Smooth muscle cell (in vitro differentiated cells): Measurements from ENCODE around the gene SLC35G1. TPM values are rescaled to one million over a fixed set of nuclear protein-coding genes. Genes with fewer than 3 reads are reported as not detected.

Source experiments
- DNase-seq: peaks from one replicate; lab custom pipeline; 2025; ENCODE audit not compliant: unreplicated experiment; lab: John Stamatoyannopoulos, UW
- H2AFZ ChIP-seq: fragments of 200-600 bp; sonication (generic); 2 replicates; pipeline ENCODE4 v1.6.0; 2016; ENCODE audit warnings: antibody characterized with exemption, low read depth, mild to moderate bottlenecking
- H3F3A ChIP-seq: fragments of 200-600 bp; sonication (generic); 2 replicates; pipeline ENCODE4 v1.6.0; 2017; ENCODE audit warnings: antibody characterized with exemption, low read depth
- H3K27ac ChIP-seq: fragments of 200-600 bp; sonication (generic); 2 replicates; pipeline ENCODE4 v1.5.1; 2016; ENCODE audit warnings: low read depth, mild to moderate bottlenecking
- H3K27me3 ChIP-seq: fragments of 200-600 bp; sonication (generic); 2 replicates; pipeline ENCODE4 v1.6.1; 2016; ENCODE audit warnings: low read depth, mild to moderate bottlenecking
- H3K36me3 ChIP-seq: fragments of 200-600 bp; sonication (generic); 2 replicates; pipeline ENCODE4 v1.5.1; 2016; ENCODE audit warnings: low read depth
- H3K4me1 ChIP-seq: fragments of 200-600 bp; sonication (generic); 2 replicates; pipeline ENCODE4 v1.5.1; 2016; ENCODE audit warnings: low read depth
- H3K4me2 ChIP-seq: fragments of 200-600 bp; sonication (generic); 2 replicates; pipeline ENCODE4 v1.6.0; 2016; ENCODE audit warnings: mild to moderate bottlenecking
- H3K4me3 ChIP-seq: fragments of 200-600 bp; sonication (generic); 2 replicates; pipeline ENCODE4 v1.5.1; 2016; ENCODE audit warnings: mild to moderate bottlenecking
- H3K79me2 ChIP-seq: fragments of 200-600 bp; sonication (generic); 2 replicates; pipeline ENCODE4 v1.6.0; 2016; ENCODE audit warnings: low read depth, mild to moderate bottlenecking
- H3K9ac ChIP-seq: fragments of 200-600 bp; sonication (generic); 2 replicates; pipeline ENCODE4 v1.6.0; 2016; ENCODE audit warnings: low read depth
- H3K9me3 ChIP-seq: fragments of 200-600 bp; sonication (generic); replicated peaks from 2 replicates; pipeline ENCODE4 v1.5.1; 2016; ENCODE audit warnings: low read depth
- H4K20me1 ChIP-seq: fragments of 200-600 bp; sonication (generic); 2 replicates; pipeline ENCODE4 v1.6.0; 2016; ENCODE audit warnings: low read depth
- WGBS: methylation state at CpG from one replicate; pipeline ENCODE4 v1.1.7; 2016; ENCODE audit warnings: low lambda C conversion rate; 5-methylcytosine and 5-hydroxymethylcytosine counted together
- polyA plus RNA-seq: library from polyadenylated mRNA; unstranded; fragments of >200 nt; fragmentation: Nextera tagmentation; extraction: Ambion mirVana; gene quantifications from 2 replicates; pipeline ENCODE4 v1.2.1, GENCODE V29; 2016
- total RNA-seq: library from RNA; depleted of rRNA; stranded (reverse); fragments of >200 nt; gene quantifications from 2 replicates; pipeline ENCODE4 v1.2.3, GENCODE V29; 2014
- TF ChIP-seq, protein P1 (sequence below): fragments of 200-600 bp; sonication (generic); IDR thresholded peaks from 2 replicates; pipeline ENCODE4 v1.5.1; 2017; ENCODE audit warnings: borderline replicate concordance, mild to moderate bottlenecking, antibody characterized with exemption; ENCODE audit not compliant: insufficient read depth, poor library complexity, severe bottlenecking

The SLC35G1 gene
- total and polyA plus RNA-seq, 2 experiments from 2014 or later, result 3.4 to 6.4 TPM

- Histone ChIP-seq H3K9me3 (no peaks in the 10 kb centered on the region), H4K20me1 (no peaks in the 10 kb centered on the region), H3K9ac (no peak overlapping the region), H3K79me2 (no peaks in the 10 kb centered on the region), H2AFZ (no peak overlapping the region), H3K36me3 (no peaks in the 10 kb centered on the region), H3K4me1 (peaks cover 4% of the 10 kb centered on the region), H3K27me3 (no peaks in the 10 kb centered on the region), H3K4me3 (no peak overlapping the region), H3K27ac (no peak overlapping the region), H3K4me2 (no peak overlapping the region), H3F3A (no peaks in the 10 kb centered on the region)
- TF ChIP-seq, protein P1, sequence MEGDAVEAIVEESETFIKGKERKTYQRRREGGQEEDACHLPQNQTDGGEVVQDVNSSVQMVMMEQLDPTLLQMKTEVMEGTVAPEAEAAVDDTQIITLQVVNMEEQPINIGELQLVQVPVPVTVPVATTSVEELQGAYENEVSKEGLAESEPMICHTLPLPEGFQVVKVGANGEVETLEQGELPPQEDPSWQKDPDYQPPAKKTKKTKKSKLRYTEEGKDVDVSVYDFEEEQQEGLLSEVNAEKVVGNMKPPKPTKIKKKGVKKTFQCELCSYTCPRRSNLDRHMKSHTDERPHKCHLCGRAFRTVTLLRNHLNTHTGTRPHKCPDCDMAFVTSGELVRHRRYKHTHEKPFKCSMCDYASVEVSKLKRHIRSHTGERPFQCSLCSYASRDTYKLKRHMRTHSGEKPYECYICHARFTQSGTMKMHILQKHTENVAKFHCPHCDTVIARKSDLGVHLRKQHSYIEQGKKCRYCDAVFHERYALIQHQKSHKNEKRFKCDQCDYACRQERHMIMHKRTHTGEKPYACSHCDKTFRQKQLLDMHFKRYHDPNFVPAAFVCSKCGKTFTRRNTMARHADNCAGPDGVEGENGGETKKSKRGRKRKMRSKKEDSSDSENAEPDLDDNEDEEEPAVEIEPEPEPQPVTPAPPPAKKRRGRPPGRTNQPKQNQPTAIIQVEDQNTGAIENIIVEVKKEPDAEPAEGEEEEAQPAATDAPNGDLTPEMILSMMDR, result no peak
- DNase-seq, result no peak
- 96% methylated on average over 5 of the region's 5 CpGs for WGBS
Measured at GRCh38 chr10:93907059-93907458, 13.3 kb downstream of the SLC35G1 start.

- H3K4me3 ChIP-seq, result no peak overlapping the region
- no peak overlapping the region for H2AFZ ChIP-seq
- no peaks in the 10 kb centered on the region for H4K20me1 ChIP-seq
- no peaks in the 10 kb centered on the region for H3F3A ChIP-seq
- H3K27ac ChIP-seq, result no peak overlapping the region
- no peaks in the 10 kb centered on the region for H3K9me3 ChIP-seq
- no peaks in the 10 kb centered on the region for H3K4me1 ChIP-seq
- H3K79me2 ChIP-seq, result no peaks in the 10 kb centered on the region
- no peak for DNase-seq
- WGBS, result 92% methylated on average over 6 of the region's 6 CpGs
- TF ChIP-seq, protein P1, result no peak
- H3K36me3 ChIP-seq, result no peaks in the 10 kb centered on the region
- no peak overlapping the region for H3K4me2 ChIP-seq
- H3K27me3 ChIP-seq, result no peaks in the 10 kb centered on the region
- H3K9ac ChIP-seq, result no peak overlapping the region
Measured at GRCh38 chr10:93911866-93912265, 18.1 kb downstream of the SLC35G1 start.

DNA sequence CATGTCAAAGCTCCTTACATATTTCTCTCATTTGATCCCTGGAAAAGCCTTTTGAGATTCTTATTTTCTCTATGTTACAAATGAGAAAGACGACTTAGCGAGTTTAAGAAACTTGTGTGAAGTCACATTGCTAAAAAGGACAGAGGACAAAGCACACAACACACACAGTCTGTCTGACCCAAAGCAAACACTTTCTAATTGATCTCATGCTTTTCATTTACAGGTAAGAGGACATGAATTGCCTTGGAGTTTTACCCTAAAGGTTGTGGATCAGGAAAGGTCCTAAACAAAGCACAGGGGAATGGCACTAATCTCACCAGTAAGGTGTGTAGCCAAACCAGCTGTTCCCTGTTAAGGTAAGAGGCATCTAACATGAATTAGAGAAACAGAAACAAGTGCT lies 18.7 kb downstream of the SLC35G1 start:
- H3K36me3 ChIP-seq, result no peaks in the 10 kb centered on the region
- no peaks in the 10 kb centered on the region for H3K4me1 ChIP-seq
- no peak overlapping the region for H3K4me3 ChIP-seq
- no peaks in the 10 kb centered on the region for H3K9me3 ChIP-seq
- no peaks in the 10 kb centered on the region for H4K20me1 ChIP-seq
- no peaks in the 10 kb centered on the region for H3K79me2 ChIP-seq
- H3K27ac ChIP-seq, result no peak overlapping the region
- 87% methylated on average over 2 of the region's 2 CpGs for WGBS
- no peak overlapping the region for H3K4me2 ChIP-seq
- TF ChIP-seq, protein P1, result no peak
- no peak overlapping the region for H2AFZ ChIP-seq
- DNase-seq, result no peak
- H3K27me3 ChIP-seq, result no peaks in the 10 kb centered on the region
- no peak overlapping the region for H3K9ac ChIP-seq
- no peaks in the 10 kb centered on the region for H3F3A ChIP-seq

- WGBS, result 64% methylated on average over 3 of the region's 3 CpGs
- H3K36me3 ChIP-seq, result no peaks in the 10 kb centered on the region
Measured at GRCh38 chr10:93913706-93914105, 19.9 kb downstream of the SLC35G1 start.

More at GRCh38 chr10:93913706-93914105, 19.9 kb downstream of the SLC35G1 start:
- no peaks in the 10 kb centered on the region for H3F3A ChIP-seq
- H3K9ac ChIP-seq, result no peak overlapping the region
- no peak overlapping the region for H3K4me3 ChIP-seq
- H4K20me1 ChIP-seq, result no peaks in the 10 kb centered on the region
- H3K9me3 ChIP-seq, result no peaks in the 10 kb centered on the region
- H3K27me3 ChIP-seq, result no peaks in the 10 kb centered on the region
- no peak for DNase-seq
- H3K79me2 ChIP-seq, result no peaks in the 10 kb centered on the region
- H3K27ac ChIP-seq, result no peak overlapping the region
- no peaks in the 10 kb centered on the region for H3K4me1 ChIP-seq
- TF ChIP-seq, protein P1, result no peak
- no peak overlapping the region for H3K4me2 ChIP-seq
- no peak overlapping the region for H2AFZ ChIP-seq
